ENCODE data around the gene C14orf132.

- TF ChIP-seq, protein P1, sequence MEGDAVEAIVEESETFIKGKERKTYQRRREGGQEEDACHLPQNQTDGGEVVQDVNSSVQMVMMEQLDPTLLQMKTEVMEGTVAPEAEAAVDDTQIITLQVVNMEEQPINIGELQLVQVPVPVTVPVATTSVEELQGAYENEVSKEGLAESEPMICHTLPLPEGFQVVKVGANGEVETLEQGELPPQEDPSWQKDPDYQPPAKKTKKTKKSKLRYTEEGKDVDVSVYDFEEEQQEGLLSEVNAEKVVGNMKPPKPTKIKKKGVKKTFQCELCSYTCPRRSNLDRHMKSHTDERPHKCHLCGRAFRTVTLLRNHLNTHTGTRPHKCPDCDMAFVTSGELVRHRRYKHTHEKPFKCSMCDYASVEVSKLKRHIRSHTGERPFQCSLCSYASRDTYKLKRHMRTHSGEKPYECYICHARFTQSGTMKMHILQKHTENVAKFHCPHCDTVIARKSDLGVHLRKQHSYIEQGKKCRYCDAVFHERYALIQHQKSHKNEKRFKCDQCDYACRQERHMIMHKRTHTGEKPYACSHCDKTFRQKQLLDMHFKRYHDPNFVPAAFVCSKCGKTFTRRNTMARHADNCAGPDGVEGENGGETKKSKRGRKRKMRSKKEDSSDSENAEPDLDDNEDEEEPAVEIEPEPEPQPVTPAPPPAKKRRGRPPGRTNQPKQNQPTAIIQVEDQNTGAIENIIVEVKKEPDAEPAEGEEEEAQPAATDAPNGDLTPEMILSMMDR (IDR thresholded peaks at IDR 0.05; ENCODE audit: poor library complexity): no peak
- no peak for TF ChIP-seq EZH2 (IDR thresholded peaks at IDR 0.05; ENCODE audit: borderline replicate concordance)
- no peak for TF ChIP-seq EZH2phosphoT487 (IDR thresholded peaks at IDR 0.05; ENCODE audit: low read depth, severe bottlenecking, unreplicated experiment)
These were observed 13.5 kb downstream of the C14orf132 start for GRCh38 chr14:96052541-96053247.
